Epithelial cell of esophagus (primary cell): Measurements from ENCODE around the gene USH2A.
A peak's percentile ranks its signal among the peaks of the same experiment; 100 is the strongest.

Experiments
- DNase-seq: peaks from one replicate; pipeline ENCODE4 v3.0.0; 2010; ENCODE audit warnings: low read depth
- H3K4me3 ChIP-seq: 2 replicates; pipeline ENCODE4 v1.5.1; 2011; ENCODE audit warnings: mild to moderate bottlenecking, low read length, control low read depth
- TF ChIP-seq, protein P1 (sequence below): IDR thresholded peaks from 2 replicates; pipeline ENCODE4 v1.5.1; 2011; ENCODE audit warnings: low read depth, mild to moderate bottlenecking, low read length, control low read depth, inconsistent platforms; ENCODE audit not compliant: insufficient read depth; ENCODE audit errors: missing control alignments

The USH2A gene

DNA sequence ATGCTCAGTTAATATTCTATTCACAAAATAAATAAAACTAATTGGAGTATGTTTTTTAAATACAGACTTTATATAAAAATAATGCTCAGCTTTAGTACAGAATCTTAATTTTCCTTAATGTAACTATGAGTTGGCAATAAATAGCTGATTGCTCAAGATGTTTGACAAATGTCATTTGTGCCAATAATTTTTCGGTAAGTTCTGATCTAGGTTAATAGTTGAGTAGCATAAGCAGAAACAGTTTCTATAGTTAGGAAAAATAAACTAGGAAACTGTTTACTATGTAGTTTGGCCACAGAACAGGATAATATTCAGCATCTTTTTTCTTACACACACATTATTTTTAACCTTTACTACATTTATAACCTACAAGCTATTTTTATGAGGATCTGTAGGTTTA, 815.8 kb downstream of the USH2A start:
- TF ChIP-seq, protein P1, sequence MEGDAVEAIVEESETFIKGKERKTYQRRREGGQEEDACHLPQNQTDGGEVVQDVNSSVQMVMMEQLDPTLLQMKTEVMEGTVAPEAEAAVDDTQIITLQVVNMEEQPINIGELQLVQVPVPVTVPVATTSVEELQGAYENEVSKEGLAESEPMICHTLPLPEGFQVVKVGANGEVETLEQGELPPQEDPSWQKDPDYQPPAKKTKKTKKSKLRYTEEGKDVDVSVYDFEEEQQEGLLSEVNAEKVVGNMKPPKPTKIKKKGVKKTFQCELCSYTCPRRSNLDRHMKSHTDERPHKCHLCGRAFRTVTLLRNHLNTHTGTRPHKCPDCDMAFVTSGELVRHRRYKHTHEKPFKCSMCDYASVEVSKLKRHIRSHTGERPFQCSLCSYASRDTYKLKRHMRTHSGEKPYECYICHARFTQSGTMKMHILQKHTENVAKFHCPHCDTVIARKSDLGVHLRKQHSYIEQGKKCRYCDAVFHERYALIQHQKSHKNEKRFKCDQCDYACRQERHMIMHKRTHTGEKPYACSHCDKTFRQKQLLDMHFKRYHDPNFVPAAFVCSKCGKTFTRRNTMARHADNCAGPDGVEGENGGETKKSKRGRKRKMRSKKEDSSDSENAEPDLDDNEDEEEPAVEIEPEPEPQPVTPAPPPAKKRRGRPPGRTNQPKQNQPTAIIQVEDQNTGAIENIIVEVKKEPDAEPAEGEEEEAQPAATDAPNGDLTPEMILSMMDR: no peak
- no peak overlapping the region for H3K4me3 ChIP-seq
- DNase-seq: no peak

DNA sequence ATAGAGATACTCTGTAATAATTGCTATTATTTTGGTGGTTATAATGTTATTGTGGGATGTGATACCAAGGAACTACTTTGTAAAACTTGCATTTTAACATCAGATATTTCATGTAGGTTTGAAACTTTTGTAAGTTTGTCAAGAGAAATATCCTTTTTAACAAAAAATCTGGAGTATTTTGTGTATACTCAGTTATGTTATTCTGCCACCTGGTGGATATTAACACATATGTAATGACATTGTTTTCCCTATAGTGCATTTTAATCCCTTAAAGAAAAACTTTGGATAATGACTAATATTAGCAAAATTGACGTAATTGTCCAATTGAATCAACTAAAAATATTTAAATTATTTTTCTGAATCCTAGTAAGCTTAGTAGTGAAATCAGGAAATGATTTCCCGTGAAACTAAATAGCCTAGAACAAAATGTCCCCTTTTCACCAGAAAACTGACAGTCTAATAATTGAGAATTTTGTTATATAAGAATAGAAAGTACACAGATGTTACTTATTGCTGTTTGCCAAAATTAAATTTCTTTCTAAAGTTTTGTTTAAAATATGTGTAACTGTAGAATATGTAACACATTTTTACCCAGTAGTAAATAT, 816.6 kb downstream of the USH2A start:
- H3K4me3 ChIP-seq: no peak overlapping the region
- TF ChIP-seq, protein P1: peak; percentile 14
- peak; percentile 22 for DNase-seq

DNA sequence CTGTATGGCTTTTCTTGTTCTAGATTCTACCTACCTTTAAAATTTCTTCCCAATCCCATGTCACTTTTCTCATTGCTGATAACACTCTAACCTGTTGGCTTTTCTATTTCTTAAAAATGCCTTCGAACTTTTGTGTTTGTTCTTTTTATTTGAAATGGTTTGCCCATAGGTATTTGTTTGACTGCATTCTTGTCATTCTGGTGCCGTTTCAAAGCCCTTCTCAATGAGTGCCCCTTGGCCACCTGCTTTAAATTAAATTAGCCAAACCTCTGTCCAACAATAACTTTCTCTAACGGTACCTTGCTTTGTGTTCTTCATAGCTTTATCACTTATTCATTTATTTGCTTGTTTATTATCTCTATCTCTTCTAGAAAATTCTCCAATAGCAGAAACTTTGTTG, 817.2 kb downstream of the USH2A start:
- H3K4me3 ChIP-seq: no peak overlapping the region
- no peak for DNase-seq
- TF ChIP-seq, protein P1: no peak

DNA sequence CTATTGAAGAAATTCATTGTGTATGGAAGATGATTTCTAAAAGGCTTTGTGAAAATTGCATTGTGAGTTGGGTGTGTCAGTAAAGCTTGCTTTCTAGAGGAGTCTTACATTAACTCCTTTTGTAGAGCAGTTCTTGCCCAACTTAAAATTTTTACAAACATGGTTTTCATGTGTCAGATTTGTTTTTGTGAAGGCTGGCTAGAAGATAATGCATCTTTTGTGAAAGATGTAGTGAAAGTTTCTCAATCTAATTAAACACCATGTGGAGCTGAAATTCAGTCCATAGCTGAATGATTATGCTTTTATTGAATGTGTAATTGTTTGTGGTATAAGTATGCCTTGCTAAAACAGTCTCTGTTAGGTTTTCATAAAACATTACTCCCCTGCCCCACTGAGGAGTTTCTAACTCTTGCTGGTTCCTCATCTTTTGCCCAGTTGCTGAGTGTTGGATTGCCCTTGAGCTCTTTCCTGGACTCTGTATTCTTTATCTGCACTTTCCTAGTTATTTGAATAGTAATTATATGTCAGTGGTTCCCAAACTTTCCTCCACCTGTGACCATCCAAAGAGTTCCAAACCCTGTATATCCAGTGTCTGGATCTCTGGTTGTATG, 818.1 kb downstream of the USH2A start:
- TF ChIP-seq, protein P1: no peak
- no peak for DNase-seq

DNA sequence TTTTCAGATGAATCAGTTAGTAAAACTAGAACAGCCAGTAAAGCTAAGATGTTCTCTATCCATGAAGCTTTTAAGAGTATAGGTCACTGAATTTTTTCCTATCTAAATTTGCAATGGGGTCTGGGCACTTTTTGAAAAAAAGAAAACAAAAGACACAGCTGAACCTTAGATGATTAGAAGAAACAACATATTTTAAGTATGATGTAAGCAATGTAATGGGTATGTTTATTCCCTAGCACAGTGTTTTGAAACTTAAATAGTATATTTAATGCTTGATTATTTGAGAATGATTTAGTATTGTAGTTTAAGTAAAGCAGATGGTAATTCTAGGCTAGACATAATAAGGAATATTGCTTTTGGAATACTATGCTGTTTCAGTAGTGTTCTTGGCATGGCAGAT, 819.9 kb downstream of the USH2A start:
- TF ChIP-seq, protein P1: no peak
- H3K4me3 ChIP-seq: no peak overlapping the region
- DNase-seq: no peak

More for the DNA sequence above, 818.1 kb downstream of the USH2A start:
- H3K4me3 ChIP-seq: no peak overlapping the region

DNA sequence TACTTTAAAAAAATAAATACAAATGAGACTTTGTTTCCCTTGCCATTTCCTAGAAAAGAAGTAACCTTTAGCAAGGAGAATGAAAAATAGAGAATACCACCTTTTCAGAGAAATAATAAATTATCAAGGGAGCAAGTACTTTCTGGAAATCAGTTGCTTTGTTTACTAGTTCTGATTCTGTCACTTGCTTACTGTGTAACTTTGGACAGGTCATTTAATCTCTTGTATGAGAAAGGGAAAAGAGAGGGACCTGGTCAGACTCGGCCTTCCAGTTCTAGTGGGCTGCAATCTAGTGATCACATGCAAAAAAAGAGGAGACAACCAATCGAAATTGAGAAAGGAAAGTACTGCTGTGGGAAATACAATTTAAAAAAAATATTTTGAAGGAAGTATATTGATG, 822.0 kb downstream of the USH2A start:
- TF ChIP-seq, protein P1: no peak
- DNase-seq: no peak
- H3K4me3 ChIP-seq: no peak overlapping the region

DNA sequence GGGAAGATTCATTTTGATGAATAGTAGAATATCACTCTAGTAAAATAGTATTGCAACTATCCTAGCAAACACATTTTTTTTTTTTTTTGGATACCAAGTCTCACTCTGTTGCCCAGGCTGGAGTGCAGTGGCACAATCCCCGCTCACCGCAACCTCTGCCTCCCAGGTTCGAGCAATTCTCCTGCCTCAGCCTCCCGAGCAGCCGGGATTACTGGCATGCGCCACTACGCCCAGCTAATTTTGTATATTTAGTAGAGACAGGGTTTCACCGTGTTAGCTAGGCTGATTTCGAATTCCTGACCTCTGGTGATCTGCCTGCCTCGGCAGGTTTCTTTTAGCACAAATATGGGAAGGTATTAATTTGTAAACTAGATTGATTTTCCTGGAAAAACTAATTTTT, 822.4 kb downstream of the USH2A start:
- no peak overlapping the region for H3K4me3 ChIP-seq
- DNase-seq: no peak
- TF ChIP-seq, protein P1: no peak
